ENCODE measurements around the gene FHOD3. TPM values are rescaled to one million over a fixed set of nuclear protein-coding genes. Genes with fewer than 3 reads are reported as not detected.

FHOD3 gene
- total and polyA plus RNA-seq, 11 donors = 109 to 532 (median 262) TPM

DNA sequence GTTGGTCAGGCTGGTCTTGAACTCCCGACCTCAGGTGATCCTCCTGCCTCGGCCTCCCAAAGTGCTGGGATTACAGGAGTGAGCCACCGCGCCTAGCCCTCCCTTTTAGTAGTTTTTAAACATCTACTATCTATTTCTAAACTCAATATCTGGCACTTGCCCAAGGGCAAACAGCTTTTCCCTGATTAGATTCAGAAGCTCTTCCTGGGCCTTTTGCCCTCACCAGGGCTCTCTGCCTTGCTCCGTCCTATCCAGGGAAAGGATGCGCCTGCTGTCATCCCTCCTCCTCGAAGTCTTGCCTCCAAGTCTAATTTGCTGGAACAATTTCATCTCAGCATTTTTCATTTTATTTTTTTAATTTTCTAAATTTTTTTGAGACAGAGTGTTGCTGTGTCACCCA is 41.4 kb upstream of the FHOD3 start:
- Histone ChIP-seq H3K4me3 (no peak overlapping the region), H3K27ac (no peak overlapping the region), H3K27me3 (no peaks in the 10 kb centered on the region), H3K4me1 (no peaks in the 10 kb centered on the region), H3K9me3 (no peaks in the 10 kb centered on the region), H3K36me3 (no peaks in the 10 kb centered on the region)
- no peak for ATAC-seq
- WGBS, 4 donors = 83 to 93% (median 86%) methylated on average over 7 of the region's 7 CpGs
- DNase-seq = no peak
- TF ChIP-seq, protein P1, sequence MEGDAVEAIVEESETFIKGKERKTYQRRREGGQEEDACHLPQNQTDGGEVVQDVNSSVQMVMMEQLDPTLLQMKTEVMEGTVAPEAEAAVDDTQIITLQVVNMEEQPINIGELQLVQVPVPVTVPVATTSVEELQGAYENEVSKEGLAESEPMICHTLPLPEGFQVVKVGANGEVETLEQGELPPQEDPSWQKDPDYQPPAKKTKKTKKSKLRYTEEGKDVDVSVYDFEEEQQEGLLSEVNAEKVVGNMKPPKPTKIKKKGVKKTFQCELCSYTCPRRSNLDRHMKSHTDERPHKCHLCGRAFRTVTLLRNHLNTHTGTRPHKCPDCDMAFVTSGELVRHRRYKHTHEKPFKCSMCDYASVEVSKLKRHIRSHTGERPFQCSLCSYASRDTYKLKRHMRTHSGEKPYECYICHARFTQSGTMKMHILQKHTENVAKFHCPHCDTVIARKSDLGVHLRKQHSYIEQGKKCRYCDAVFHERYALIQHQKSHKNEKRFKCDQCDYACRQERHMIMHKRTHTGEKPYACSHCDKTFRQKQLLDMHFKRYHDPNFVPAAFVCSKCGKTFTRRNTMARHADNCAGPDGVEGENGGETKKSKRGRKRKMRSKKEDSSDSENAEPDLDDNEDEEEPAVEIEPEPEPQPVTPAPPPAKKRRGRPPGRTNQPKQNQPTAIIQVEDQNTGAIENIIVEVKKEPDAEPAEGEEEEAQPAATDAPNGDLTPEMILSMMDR (IDR thresholded peaks at IDR 0.05) = no peak
- no peak for TF ChIP-seq POLR2A (IDR thresholded peaks at IDR 0.05)
- intact Hi-C loops (cut with DNase I) = no loop called here

DNA sequence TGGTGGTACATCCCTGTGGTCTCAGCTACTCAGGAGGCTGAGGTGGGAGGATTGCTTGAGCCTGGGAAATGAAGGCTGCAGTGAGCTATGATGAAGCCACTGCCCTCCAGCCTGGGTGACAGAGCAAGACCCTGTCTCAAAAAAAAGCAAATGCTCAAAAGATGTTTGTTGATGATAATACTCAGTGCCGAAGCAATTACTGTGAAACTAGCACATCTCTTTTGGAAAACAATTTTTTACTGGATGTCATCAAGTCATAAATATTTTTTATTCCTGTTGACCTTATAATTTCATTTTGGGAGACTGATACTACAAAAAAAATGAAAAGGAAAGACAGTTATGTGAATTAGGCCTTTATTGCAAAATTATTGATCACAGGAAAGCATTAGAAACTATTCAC is 34.5 kb upstream of the FHOD3 start:
- peaks cover 0 to 8% (median 0%) of the 10 kb centered on the region in 12 donors for H3K4me1 ChIP-seq
- 91 to 97% (median 95%) methylated on average over 1 of the region's 1 CpG for WGBS, 4 donors
- H3K4me3 ChIP-seq = no peak overlapping the region
- no peak overlapping the region for H3K27ac ChIP-seq
- ATAC-seq (no peak), DNase-seq (no peak)
- H3K36me3 ChIP-seq = no peaks in the 10 kb centered on the region
- H3K9me3 ChIP-seq = no peaks in the 10 kb centered on the region
- TF ChIP-seq POLR2A (IDR thresholded peaks at IDR 0.05) = no peak
- TF ChIP-seq, protein P1 (IDR thresholded peaks at IDR 0.05) = no peak
- no peaks in the 10 kb centered on the region for H3K27me3 ChIP-seq
- intact Hi-C loops (cut with DNase I) = no loop called here

DNA sequence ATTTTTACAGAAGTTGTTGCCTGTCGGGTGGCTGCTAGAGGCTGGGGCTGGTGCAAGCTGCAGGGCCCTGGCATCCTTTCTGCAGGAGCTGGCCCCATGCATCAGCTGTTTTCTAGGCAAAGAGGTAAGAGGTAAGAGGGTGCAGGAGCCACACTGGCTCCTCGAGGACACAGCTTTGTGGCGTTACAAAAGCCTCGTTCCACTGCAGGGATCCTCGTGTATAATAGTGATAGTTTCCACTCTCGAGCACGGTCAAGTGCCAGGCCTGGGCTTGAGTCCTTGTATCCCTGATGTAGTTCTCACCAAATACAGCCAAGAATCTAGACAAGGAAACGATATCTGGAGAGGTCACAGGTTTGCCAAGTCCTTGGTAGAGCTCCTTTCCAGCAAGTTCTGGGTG is 33.2 kb upstream of the FHOD3 start:
- H3K4me3 ChIP-seq = no peak overlapping the region
- no peaks in the 10 kb centered on the region for H3K9me3 ChIP-seq
- TF ChIP-seq, protein P1 (IDR thresholded peaks at IDR 0.05) = no peak
- TF ChIP-seq POLR2A (IDR thresholded peaks at IDR 0.05) = no peak
- H3K27me3 ChIP-seq = no peaks in the 10 kb centered on the region
- ATAC-seq (no peak), DNase-seq (no peak)
- H3K4me1 ChIP-seq = peaks cover 0 to 8% (median 0%) of the 10 kb centered on the region in 12 donors
- no peak overlapping the region for H3K27ac ChIP-seq
- WGBS, 4 donors = 62 to 64% (median 63%) methylated on average over 8 of the region's 8 CpGs
- H3K36me3 ChIP-seq = no peaks in the 10 kb centered on the region
- intact Hi-C loops (cut with DNase I) = no loop called here

DNA sequence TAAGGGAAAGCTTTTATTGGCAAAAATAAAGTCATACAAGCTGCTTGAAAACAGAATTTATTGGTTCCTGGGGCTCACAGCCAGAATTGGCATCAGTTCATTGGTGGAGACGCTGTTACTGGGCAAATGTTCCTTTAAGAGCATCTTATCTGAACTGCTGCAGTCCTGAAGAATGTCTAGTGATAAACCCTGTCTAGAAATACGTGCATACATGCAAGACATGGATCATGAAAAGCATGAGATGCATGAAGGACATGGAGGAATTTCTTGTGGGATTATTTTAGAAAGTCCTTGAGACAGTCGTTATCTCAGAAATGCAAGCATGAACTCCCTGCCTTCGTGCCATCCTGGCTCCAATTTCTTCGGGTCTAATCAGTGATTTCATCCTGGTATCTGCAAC is 32.5 kb upstream of the FHOD3 start:
- Histone ChIP-seq H3K27me3 (no peaks in the 10 kb centered on the region), H3K4me3 (no peak overlapping the region), H3K36me3 (no peaks in the 10 kb centered on the region), H3K27ac (no peak overlapping the region), H3K9me3 (no peaks in the 10 kb centered on the region), H3K4me1 (peaks cover 0 to 8% (median 0%) of the 10 kb centered on the region in 12 donors)
- intact Hi-C loops (cut with DNase I) = no loop called here
- no peak for DNase-seq
- no peak for ATAC-seq
- 9 to 22% (median 14%) methylated on average over 5 of the region's 5 CpGs for WGBS, 4 donors
- TF ChIP-seq, protein P1 (IDR thresholded peaks at IDR 0.05) = no peak
- TF ChIP-seq POLR2A (IDR thresholded peaks at IDR 0.05) = no peak
